ENCODE data around the gene TBK1. TPM values are rescaled to one million over a fixed set of nuclear protein-coding genes. Genes with fewer than 3 reads are reported as not detected.

Gene TBK1
- total and polyA plus RNA-seq, 2 of the 4 experiments (the other 2 are of a cell fraction), result 9.9 to 11.6 TPM

- H4K8ac ChIP-seq (ENCODE audit: low read depth in 2 of 2, low read length in 2 of 2), result no peak overlapping the region
- ATAC-seq (ENCODE audit: low read depth), result no peak
- no peak overlapping the region for H3K14ac ChIP-seq (replicated peaks; ENCODE audit: low read depth, low read length)
- no peak overlapping the region for H2BK5ac ChIP-seq (ENCODE audit: low read depth, low read length, poor library complexity, severe bottlenecking)
- no peak overlapping the region for H2AK5ac ChIP-seq (ENCODE audit: low read depth, low read length)
- no peak overlapping the region for H3K18ac ChIP-seq (ENCODE audit: low read depth, low read length)
- dilution Hi-C loops (cut with HindIII; ENCODE audit: low sequenced_read_pairs, unreplicated experiment), result no loop called here
- no peaks in the 10 kb centered on the region for H3K9me1 ChIP-seq (ENCODE audit: insufficient read depth, low read length)
- H2AK9ac ChIP-seq (replicated peaks; ENCODE audit: low read depth, low read length, poor library complexity), result no peak overlapping the region
- no peak overlapping the region for H2AFZ ChIP-seq (replicated peaks; ENCODE audit: low read length, poor library complexity)
- no peak overlapping the region for H3K23ac ChIP-seq (ENCODE audit: low read depth, low read length)
- CTCF ChIA-PET, result interaction anchor here (0.6 to 1.3 kb wide), 4 partner anchors 49 to 154 kb away, joined by 3 to 4 read pairs (median 4); no protein-coding TSS in a partner anchor
- H4K20me1 ChIP-seq (ENCODE audit: insufficient read depth, low read length), result no peaks in the 10 kb centered on the region
- no peaks in the 10 kb centered on the region for H3K27me3 ChIP-seq (ENCODE audit: control insufficient read depth, insufficient read depth, low read length)
- DNase-seq, result no peak
- POLR2A ChIA-PET (ENCODE audit: unreplicated experiment), result no interaction called here
- H4K5ac ChIP-seq (ENCODE audit: low read depth, low read length), result no peak overlapping the region
- intact Hi-C loops (cut with micrococcal nuclease), result loop anchor here (5.0 kb wide), 2 partner anchors 82 to 253 kb away; no protein-coding TSS in a partner anchor
- no peak overlapping the region for H3K27ac ChIP-seq (ENCODE audit: insufficient read depth, low read length)
- H3K4me1 ChIP-seq (ENCODE audit: control insufficient read depth, insufficient read depth, low read length), result peaks cover 5% of the 10 kb centered on the region
- 57% methylated on average over 2 of the region's 8 CpGs; no CpG with 5 or more reads in 1 of the 2 experiments for WGBS, 2 experiments (ENCODE audit: extremely low coverage in 2 of 2, insufficient read length in 1 of 2)
- H3K56ac ChIP-seq (ENCODE audit: extremely low read depth, insufficient read depth, low read length), result no peak overlapping the region
- no peak overlapping the region for H2BK20ac ChIP-seq (ENCODE audit: low read depth, low read length)
- no peak overlapping the region for H4K91ac ChIP-seq (ENCODE audit: insufficient read depth, low read depth, low read length)
- H3K79me1 ChIP-seq (ENCODE audit: low read depth in 1 of 2, low read length in 2 of 2), result no peaks in the 10 kb centered on the region
- in situ Hi-C loops (cut with MboI; ENCODE audit: low sequenced_read_pairs), result loop anchor here (5.0 kb wide), 1 partner anchor 158 kb away; no protein-coding TSS in a partner anchor
- H2BK120ac ChIP-seq (ENCODE audit: low read depth, low read length), result no peak overlapping the region
- no peak overlapping the region for H3K4ac ChIP-seq (ENCODE audit: low read depth, low read length)
- H3K36me3 ChIP-seq (ENCODE audit: control insufficient read depth, insufficient read depth, low read length), result no peaks in the 10 kb centered on the region
- no peak overlapping the region for H3K4me3 ChIP-seq (ENCODE audit: insufficient read depth, low read depth, low read length)
- no peak overlapping the region for H3K4me2 ChIP-seq (ENCODE audit: low read depth, low read length)
- H3K9ac ChIP-seq (ENCODE audit: low read depth, low read length), result no peak overlapping the region
- H2BK15ac ChIP-seq (ENCODE audit: low read depth, low read length), result no peak overlapping the region
- no TSS peak for BruUV-seq (replicated peaks)
- H3K9me3 ChIP-seq (ENCODE audit: control insufficient read depth, insufficient read depth, low read length), result no peaks in the 10 kb centered on the region
- TF ChIP-seq MAFK (IDR thresholded peaks at IDR 0.05; ENCODE audit: low read depth, low read length) (no peak), RCOR1 (IDR thresholded peaks at IDR 0.05; ENCODE audit: insufficient replicate concordance, low read length) (no peak), CHD1 (IDR thresholded peaks at IDR 0.05; ENCODE audit: low read depth, low read length) (no peak), MAZ (IDR thresholded peaks at IDR 0.05; ENCODE audit: borderline replicate concordance, low read depth, low read length) (no peak), NFE2L2 (IDR thresholded peaks at IDR 0.05; ENCODE audit: low read depth, low read length) (no peak), CTCF (conservative IDR thresholded peaks at IDR 0.05; ENCODE audit: low read depth, low read length) (no peak), POLR2A (IDR thresholded peaks at IDR 0.05; ENCODE audit: low read depth, low read length) (no peak), USF2 (IDR thresholded peaks at IDR 0.05; ENCODE audit: low read depth, low read length) (no peak), RAD21 (IDR thresholded peaks at IDR 0.05; ENCODE audit: low read length) (no peak), MXI1 (IDR thresholded peaks at IDR 0.05; ENCODE audit: borderline replicate concordance, low read depth, low read length) (no peak), CEBPB (IDR thresholded peaks at IDR 0.05; ENCODE audit: low read depth, low read length) (no peak), SMC3 (IDR thresholded peaks at IDR 0.05; ENCODE audit: low read depth, low read length) (no peak), ELK1 (IDR thresholded peaks at IDR 0.05; ENCODE audit: borderline replicate concordance, low read depth, low read length) (no peak), BHLHE40 (IDR thresholded peaks at IDR 0.05; ENCODE audit: low read depth, low read length) (no peak), RFX5 (IDR thresholded peaks at IDR 0.05; ENCODE audit: low read depth, low read length) (no peak)
Measured at GRCh38 chr12:64544371-64545080, 92.6 kb downstream of the TBK1 start.

All from IMR-90 (cell line).